ENCODE data around the gene MEGF11.

DNA sequence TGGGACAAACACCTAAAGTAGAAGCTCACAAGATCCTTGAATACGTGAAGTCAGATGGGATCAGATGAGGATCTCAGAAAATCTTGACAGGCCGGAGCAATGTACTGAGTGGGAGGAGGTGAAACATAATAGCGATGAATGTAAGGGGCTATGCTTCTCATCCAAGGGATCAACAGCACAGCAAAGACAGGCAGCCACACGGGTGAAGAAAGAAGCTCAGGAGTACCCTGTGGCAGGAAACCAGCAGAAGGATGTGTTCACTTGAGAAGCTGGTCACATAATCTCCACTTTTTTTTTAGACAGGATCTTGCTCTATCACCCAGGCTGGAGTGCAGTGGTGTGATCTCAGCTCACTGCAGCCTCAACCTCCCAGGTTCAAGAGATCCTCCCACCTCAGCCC lies 92.4 kb downstream of the MEGF11 start:
- TF ChIP-seq EZH2phosphoT487 (conservative IDR thresholded peaks at IDR 0.05; ENCODE audit: low read length), result no peak
- TF ChIP-seq, protein P1, sequence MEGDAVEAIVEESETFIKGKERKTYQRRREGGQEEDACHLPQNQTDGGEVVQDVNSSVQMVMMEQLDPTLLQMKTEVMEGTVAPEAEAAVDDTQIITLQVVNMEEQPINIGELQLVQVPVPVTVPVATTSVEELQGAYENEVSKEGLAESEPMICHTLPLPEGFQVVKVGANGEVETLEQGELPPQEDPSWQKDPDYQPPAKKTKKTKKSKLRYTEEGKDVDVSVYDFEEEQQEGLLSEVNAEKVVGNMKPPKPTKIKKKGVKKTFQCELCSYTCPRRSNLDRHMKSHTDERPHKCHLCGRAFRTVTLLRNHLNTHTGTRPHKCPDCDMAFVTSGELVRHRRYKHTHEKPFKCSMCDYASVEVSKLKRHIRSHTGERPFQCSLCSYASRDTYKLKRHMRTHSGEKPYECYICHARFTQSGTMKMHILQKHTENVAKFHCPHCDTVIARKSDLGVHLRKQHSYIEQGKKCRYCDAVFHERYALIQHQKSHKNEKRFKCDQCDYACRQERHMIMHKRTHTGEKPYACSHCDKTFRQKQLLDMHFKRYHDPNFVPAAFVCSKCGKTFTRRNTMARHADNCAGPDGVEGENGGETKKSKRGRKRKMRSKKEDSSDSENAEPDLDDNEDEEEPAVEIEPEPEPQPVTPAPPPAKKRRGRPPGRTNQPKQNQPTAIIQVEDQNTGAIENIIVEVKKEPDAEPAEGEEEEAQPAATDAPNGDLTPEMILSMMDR (IDR thresholded peaks at IDR 0.05; ENCODE audit: insufficient read depth, low read length, poor library complexity, severe bottlenecking), result no peak
